HEK293T (cell line): ENCODE measurements around the gene SELENOO.

Experiments used
- CTCF ChIA-PET: fragments of 350-600 bp; formaldehyde crosslinking; extraction: SDS; loops from one replicate; lab custom pipeline; 2021; ENCODE audit warnings: antibody characterized with exemption, inconsistent platforms; lab: Yijun Ruan, JAX
- POLR2A ChIA-PET: fragments of 350-600 bp; formaldehyde crosslinking; extraction: SDS; loops from one replicate; lab custom pipeline; 2020; ENCODE audit warnings: antibody characterized with exemption, inconsistent platforms; lab: Yijun Ruan, JAX
- DNase-seq: peaks from one replicate; pipeline ENCODE4 v3.0.0; 2012; ENCODE audit warnings: mixed read lengths; ENCODE audit errors: extremely low spot score
- ARNT ChIP-seq: fragments of 450-650 bp; IDR thresholded peaks from 2 replicates; pipeline ENCODE4 v1.6.1; 2017; ENCODE audit warnings: mild to moderate bottlenecking
- BHLHE40 ChIP-seq: fragments of 450-650 bp; IDR thresholded peaks from 2 replicates; pipeline ENCODE4 v1.6.1; 2016; ENCODE audit warnings: mild to moderate bottlenecking, moderate library complexity, borderline replicate concordance
- CTBP1 ChIP-seq: fragments of 450-650 bp; IDR thresholded peaks from 2 replicates; pipeline ENCODE4 v1.6.1; 2016; ENCODE audit warnings: borderline replicate concordance
- ELF4 ChIP-seq: fragments of 450-650 bp; IDR thresholded peaks from 2 replicates; pipeline ENCODE4 v1.6.1; 2017; ENCODE audit warnings: antibody characterized with exemption
- FOXA1 ChIP-seq: fragments of 450-650 bp; IDR thresholded peaks from 2 replicates; pipeline ENCODE4 v1.6.1; 2016; ENCODE audit warnings: mild to moderate bottlenecking
- FOXK2 ChIP-seq: fragments of 450-650 bp; IDR thresholded peaks from 2 replicates; pipeline ENCODE4 v1.6.1; 2016; ENCODE audit warnings: mild to moderate bottlenecking
- FOXM1 ChIP-seq: fragments of 450-650 bp; IDR thresholded peaks from 2 replicates; pipeline ENCODE4 v1.6.1; 2017; ENCODE audit warnings: mild to moderate bottlenecking, borderline replicate concordance
- HDGF ChIP-seq: fragments of 450-650 bp; IDR thresholded peaks from 2 replicates; pipeline ENCODE4 v1.6.1; 2017; ENCODE audit warnings: antibody characterized with exemption, borderline replicate concordance
- L3MBTL2 ChIP-seq: fragments of 450-650 bp; conservative IDR thresholded peaks from 2 replicates; pipeline ENCODE4 v1.6.1; 2016; ENCODE audit warnings: mild to moderate bottlenecking
- LEF1 ChIP-seq: fragments of 450-650 bp; IDR thresholded peaks from 2 replicates; pipeline ENCODE4 v1.6.1; 2017; ENCODE audit warnings: mild to moderate bottlenecking, borderline replicate concordance
- NFRKB ChIP-seq: fragments of 450-650 bp; IDR thresholded peaks from 2 replicates; pipeline ENCODE4 v1.6.1; 2016; ENCODE audit warnings: mild to moderate bottlenecking, moderate library complexity
- SP1 ChIP-seq: fragments of 450-650 bp; IDR thresholded peaks from 2 replicates; pipeline ENCODE4 v1.6.1; 2017
- SUZ12 ChIP-seq: fragments of 450-650 bp; IDR thresholded peaks from 2 replicates; pipeline ENCODE4 v1.6.1; 2016; ENCODE audit warnings: mild to moderate bottlenecking
- TARDBP ChIP-seq: fragments of 450-650 bp; IDR thresholded peaks from 2 replicates; pipeline ENCODE4 v1.6.1; 2016
- ZNF384 ChIP-seq: fragments of 450-650 bp; IDR thresholded peaks from 2 replicates; pipeline ENCODE4 v1.6.1; 2016
- TF ChIP-seq, protein P1 (sequence below): fragments of 450-650 bp; IDR thresholded peaks from 2 replicates; pipeline ENCODE4 v1.6.1; 2016

The SELENOO gene

DNA sequence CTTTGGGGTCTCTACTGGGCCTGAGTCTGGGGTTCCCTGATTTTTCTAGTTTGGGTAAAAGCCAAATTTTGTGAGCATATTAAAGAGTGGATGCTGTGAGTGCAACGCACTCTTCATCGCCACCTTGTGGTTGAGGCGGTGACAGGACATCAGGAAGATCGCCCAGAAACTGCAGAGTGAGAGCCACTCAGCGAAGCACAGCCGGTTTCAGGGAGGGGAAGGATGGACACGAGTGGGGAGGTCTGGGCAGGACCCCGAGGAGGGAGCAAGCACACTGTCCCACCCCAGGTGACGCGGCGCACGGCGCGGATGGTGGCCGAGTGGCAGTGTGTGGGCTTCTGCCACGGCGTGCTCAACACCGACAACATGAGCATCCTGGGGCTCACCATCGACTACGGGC, 9.1 kb downstream of the SELENOO start:
- TF ChIP-seq, protein P1, sequence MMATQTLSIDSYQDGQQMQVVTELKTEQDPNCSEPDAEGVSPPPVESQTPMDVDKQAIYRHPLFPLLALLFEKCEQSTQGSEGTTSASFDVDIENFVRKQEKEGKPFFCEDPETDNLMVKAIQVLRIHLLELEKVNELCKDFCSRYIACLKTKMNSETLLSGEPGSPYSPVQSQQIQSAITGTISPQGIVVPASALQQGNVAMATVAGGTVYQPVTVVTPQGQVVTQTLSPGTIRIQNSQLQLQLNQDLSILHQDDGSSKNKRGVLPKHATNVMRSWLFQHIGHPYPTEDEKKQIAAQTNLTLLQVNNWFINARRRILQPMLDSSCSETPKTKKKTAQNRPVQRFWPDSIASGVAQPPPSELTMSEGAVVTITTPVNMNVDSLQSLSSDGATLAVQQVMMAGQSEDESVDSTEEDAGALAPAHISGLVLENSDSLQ: peak; percentile 51; the same call in 1 of the 2 replicates
- no peak for TF ChIP-seq L3MBTL2
- ChIA-PET CTCF (interaction anchor here (1.6 kb wide), 1 partner anchor 61 kb away, joined by 5 read pairs; no protein-coding TSS in a partner anchor), POLR2A (no interaction called here)
- DNase-seq: peak; percentile 73

DNA sequence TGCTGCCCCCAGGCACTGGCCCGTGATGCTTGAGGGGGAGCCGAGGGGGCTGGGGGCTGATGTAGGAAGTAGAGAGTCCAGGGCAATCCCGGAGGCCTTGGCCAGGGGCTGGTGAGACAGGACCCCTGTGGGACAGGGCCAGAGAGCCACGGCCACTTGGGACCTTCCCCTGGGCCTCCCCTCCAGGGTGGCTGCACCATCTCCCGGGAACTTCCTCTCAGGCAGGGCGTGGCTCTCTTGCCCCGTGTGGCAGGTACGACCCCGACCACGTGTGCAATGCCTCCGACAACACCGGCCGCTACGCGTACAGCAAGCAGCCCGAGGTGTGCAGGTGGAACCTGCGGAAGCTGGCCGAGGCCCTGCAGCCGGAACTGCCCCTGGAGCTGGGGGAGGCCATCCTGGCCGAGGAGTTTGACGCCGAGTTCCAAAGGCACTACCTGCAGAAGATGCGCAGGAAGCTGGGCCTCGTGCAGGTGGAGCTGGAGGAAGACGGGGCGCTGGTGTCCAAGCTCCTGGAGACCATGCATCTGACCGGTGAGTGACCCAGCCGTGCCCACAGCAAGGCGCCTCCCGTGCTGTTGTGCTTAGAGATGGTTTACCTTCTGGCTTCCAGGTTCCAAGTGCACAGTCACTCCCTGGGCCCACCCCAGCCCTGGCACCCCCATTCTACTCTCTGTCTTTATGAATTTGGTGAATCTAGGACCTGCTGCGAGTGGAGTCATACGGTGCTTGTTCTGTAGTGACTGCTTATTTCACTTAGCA, 9.7 kb downstream of the SELENOO start:
- CTCF ChIA-PET: interaction anchor here (1.9 kb wide), 1 partner anchor 59 kb away, joined by 5 read pairs; no protein-coding TSS in a partner anchor
- TF ChIP-seq, protein P1: no peak
- no peak for TF ChIP-seq CTBP1
- no peak for TF ChIP-seq FOXM1
- TF ChIP-seq SUZ12: no peak
- TF ChIP-seq SP1: no peak
- no peak for TF ChIP-seq HDGF
- TF ChIP-seq ELF4: no peak
- TF ChIP-seq BHLHE40: no peak
- TF ChIP-seq TARDBP: no peak
- no peak for TF ChIP-seq LEF1
- POLR2A ChIA-PET: no interaction called here
- no peak for DNase-seq

DNA sequence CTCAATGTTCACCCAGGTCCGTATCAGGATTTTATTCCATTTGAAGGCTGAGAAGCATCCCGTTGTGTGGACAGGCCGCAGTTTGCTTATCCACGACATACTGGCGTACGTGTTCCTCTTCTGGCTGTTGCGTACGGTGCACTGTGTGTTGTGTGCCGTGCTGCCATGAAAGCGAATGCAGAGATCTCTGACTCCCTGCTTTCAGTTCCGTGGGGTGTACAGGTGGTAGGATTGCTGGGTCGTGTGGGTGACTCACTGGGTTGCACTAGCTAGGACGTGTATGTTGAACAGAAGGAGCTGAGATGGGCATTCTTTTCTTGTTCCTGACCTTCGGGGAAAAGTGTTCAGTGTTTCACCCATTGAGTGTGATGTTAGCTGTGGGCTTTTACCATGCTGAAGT, 10.3 kb downstream of the SELENOO start:
- no peak for TF ChIP-seq TARDBP
- no peak for TF ChIP-seq HDGF
- TF ChIP-seq BHLHE40: no peak
- no peak for TF ChIP-seq FOXK2
- POLR2A ChIA-PET: no interaction called here

DNA sequence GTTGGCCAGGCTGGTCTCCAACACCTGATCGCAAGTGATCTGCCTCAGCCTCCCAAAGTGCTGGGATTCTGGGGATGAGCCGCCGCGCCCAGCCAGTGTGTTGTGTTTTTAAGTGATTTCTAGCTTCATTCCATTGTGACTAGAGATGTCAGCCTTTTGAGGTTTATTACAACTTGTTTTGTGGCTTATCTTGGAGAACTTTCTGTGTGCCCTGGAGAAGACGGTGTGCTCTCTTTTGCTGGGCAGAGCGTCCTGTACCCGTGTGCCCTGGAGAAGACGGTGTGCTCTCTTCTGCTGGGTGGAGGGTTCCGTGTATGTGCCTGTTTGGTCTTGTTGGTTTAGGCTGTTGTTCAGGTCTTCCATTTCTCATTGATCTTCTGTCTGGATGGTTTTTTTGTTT, 12.5 kb downstream of the SELENOO start:
- TF ChIP-seq CTBP1: no peak
- TF ChIP-seq ARNT: no peak
- no peak for TF ChIP-seq L3MBTL2
- TF ChIP-seq FOXA1: no peak
- TF ChIP-seq, protein P1: no peak
- TF ChIP-seq SP1: no peak
- no peak for TF ChIP-seq BHLHE40
- TF ChIP-seq ZNF384: no peak
- no peak for TF ChIP-seq FOXM1
- no peak for TF ChIP-seq TARDBP
- TF ChIP-seq NFRKB: no peak
- no peak for TF ChIP-seq FOXK2
- TF ChIP-seq SUZ12: no peak
- TF ChIP-seq ELF4: no peak
- DNase-seq: no peak
- POLR2A ChIA-PET: no interaction called here
- CTCF ChIA-PET: interaction anchor here (0.9 kb wide), 1 partner anchor 64 kb away, joined by 3 read pairs; no protein-coding TSS in a partner anchor

More for the DNA sequence above, 10.3 kb downstream of the SELENOO start:
- CTCF ChIA-PET: interaction anchor here (1.9 kb wide), 1 partner anchor 60 kb away, joined by 5 read pairs; no protein-coding TSS in a partner anchor
- DNase-seq: no peak

DNA sequence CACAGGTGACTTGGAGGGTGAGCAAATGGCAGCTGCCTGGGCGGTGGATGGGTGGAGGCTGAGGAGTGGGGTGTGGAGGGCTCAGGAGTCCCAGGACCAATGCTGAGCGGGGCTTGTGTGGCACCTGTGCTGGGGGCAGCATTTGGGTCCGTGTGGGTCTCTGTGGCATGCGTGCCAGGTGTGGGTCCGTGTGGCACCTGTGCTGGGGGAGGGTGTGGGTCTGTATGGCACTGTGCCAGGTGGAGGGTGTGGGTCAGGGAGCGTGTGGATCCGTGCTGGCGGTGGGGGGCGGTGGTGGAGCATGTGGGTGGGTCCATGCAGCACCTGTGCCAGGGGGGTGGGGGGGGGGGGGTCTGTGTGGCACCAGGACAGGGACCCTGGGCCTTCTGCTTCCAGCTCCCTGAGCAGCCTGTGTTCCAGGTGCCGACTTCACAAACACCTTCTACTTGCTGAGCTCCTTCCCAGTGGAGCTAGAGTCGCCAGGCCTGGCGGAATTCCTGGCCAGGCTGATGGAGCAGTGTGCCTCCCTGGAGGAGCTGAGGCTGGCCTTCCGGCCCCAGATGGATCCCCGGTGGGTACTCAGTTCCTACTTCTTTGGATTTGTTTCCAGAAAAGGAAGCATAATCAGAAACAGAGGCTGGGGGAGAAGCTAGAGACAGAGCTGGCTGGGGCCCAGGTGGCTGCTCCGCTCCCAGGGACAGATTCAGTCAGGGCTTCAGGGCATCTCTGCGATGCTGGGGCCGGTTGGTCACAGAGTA, 14.7 kb downstream of the SELENOO start:
- DNase-seq: no peak
- CTCF ChIA-PET: no interaction called here
- TF ChIP-seq, protein P1: no peak
- TF ChIP-seq TARDBP (no peak), HDGF (no peak), SUZ12 (no peak), NFRKB (no peak), FOXA1 (no peak), SP1 (no peak)
- POLR2A ChIA-PET: no interaction called here

DNA sequence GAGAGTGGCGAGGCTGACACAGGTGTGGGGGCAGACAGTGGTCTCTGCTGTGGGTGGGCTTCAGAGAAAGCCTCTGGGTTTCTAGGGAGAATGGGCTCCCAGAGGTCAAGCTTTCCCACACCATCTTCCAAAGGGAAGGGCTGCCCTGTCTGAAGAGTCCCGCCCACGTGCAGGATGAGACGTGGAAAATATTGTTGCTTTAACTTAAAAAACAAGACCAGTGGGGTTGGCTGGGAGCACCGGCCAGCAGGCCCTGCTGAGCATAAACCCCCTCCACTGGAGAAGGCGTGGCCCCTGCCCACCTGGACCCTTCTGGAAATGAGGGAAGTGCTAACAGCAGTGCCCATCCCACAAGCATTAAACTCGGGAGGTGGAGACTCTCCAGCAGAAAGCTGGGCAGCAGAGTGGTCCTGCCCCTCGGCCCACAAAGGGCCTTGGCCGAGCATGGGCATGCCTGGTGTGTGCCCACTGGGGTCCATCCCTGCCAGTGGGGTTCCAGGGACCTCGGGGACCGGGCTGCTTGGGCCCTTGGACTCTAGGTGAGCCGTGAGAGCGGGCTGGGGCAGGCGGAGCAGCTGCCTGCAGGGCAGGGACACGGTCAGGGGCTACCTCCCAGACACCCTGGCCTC, 15.4 kb downstream of the SELENOO start:
- ChIA-PET POLR2A (no interaction called here), CTCF (no interaction called here)
- TF ChIP-seq FOXA1 (no peak), HDGF (no peak), BHLHE40 (no peak), SP1 (no peak), L3MBTL2 (no peak)
- TF ChIP-seq, protein P1: no peak
- no peak for DNase-seq
